Neural cell (in vitro differentiated cells): Measurements from ENCODE around the gene SHISA9. TPM values are rescaled to one million over a fixed set of nuclear protein-coding genes. Genes with fewer than 3 reads are reported as not detected.

ENCODE experiments used
- H2AFZ ChIP-seq: fragments of 200-600, 300-800 bp; sonication (generic), shearing (Covaris generic); 2 replicates; pipeline ENCODE4 v1.6.0; 2014; ENCODE audit warnings: low read depth, mild to moderate bottlenecking, antibody characterized with exemption, low read length, moderate library complexity
- H3F3A ChIP-seq: fragments of 200-600 bp; shearing (Covaris generic); 2 replicates; pipeline ENCODE4 v1.6.1; 2016; ENCODE audit warnings: mild to moderate bottlenecking, moderate library complexity, mixed read lengths, antibody characterized with exemption, low read length; ENCODE audit not compliant: insufficient read depth, poor library complexity, severe bottlenecking
- H3K27ac ChIP-seq: fragments of 200-600, 300-800 bp; sonication (generic), shearing (Covaris generic); 2 replicates; pipeline ENCODE4 v1.5.1; 2014; ENCODE audit warnings: mild to moderate bottlenecking, low read length, moderate library complexity
- H3K27me3 ChIP-seq: fragments of 300-800, 200-600 bp; sonication (generic), shearing (Covaris generic); 2 replicates; pipeline ENCODE4 v1.6.0; 2014; ENCODE audit warnings: mild to moderate bottlenecking, low read depth, low read length, moderate library complexity; ENCODE audit not compliant: insufficient read depth
- H3K36me3 ChIP-seq: fragments of 300-800, 200-600 bp; sonication (generic), shearing (Covaris generic); 2 replicates; pipeline ENCODE4 v1.5.1; 2014; ENCODE audit warnings: mild to moderate bottlenecking, antibody characterized with exemption, low read length, moderate library complexity; ENCODE audit not compliant: insufficient read depth
- H3K4me2 ChIP-seq: fragments of 300-800, 200-600 bp; sonication (generic), shearing (Covaris generic); 2 replicates; pipeline ENCODE4 v1.6.0; 2014; ENCODE audit warnings: mild to moderate bottlenecking, low read length
- H3K4me3 ChIP-seq: fragments of 300-800, 200-600 bp; sonication (generic), shearing (Covaris generic); 2 replicates; pipeline ENCODE4 v1.5.1; 2014; ENCODE audit warnings: mild to moderate bottlenecking, low read length, moderate library complexity
- H3K79me2 ChIP-seq: fragments of 200-600 bp; shearing (Covaris generic); replicated peaks from 2 replicates; pipeline ENCODE4 v1.6.0; 2014; ENCODE audit warnings: mild to moderate bottlenecking, low read length, moderate library complexity; ENCODE audit not compliant: insufficient read depth
- H3K9ac ChIP-seq: fragments of 300-800, 200-600 bp; sonication (generic), shearing (Covaris generic); 2 replicates; pipeline ENCODE4 v1.6.1; 2016; ENCODE audit warnings: mild to moderate bottlenecking, low read length, mixed read lengths
- H3K9me2 ChIP-seq: fragments of 200-600 bp; shearing (Covaris generic); 2 replicates; pipeline ENCODE4 v1.6.1; 2016; ENCODE audit warnings: mild to moderate bottlenecking, low read length, mixed read lengths; ENCODE audit not compliant: insufficient read depth
- H3K9me3 ChIP-seq: fragments of 200-600, 300-800 bp; sonication (generic), shearing (Covaris generic); 2 replicates; pipeline ENCODE4 v1.6.1; 2016; ENCODE audit warnings: mild to moderate bottlenecking, mixed run types, low read length, moderate library complexity, mixed read lengths
- H4K20me1 ChIP-seq: fragments of 200-600 bp; shearing (Covaris generic); 2 replicates; pipeline ENCODE4 v1.6.1; 2016; ENCODE audit warnings: mild to moderate bottlenecking, mixed run types; ENCODE audit not compliant: insufficient read depth
- CTCF ChIP-seq: fragments of 450-650 bp; IDR thresholded peaks from 2 replicates; pipeline ENCODE4 v1.5.1; 2014; ENCODE audit warnings: antibody characterized with exemption, mild to moderate bottlenecking, moderate library complexity; ENCODE audit not compliant: poor library complexity, severe bottlenecking
- EP300 ChIP-seq: fragments of 450-650 bp; conservative IDR thresholded peaks from 2 replicates; pipeline ENCODE4 v1.6.1; 2014; ENCODE audit warnings: antibody characterized with exemption, mild to moderate bottlenecking, moderate library complexity; ENCODE audit not compliant: poor library complexity, severe bottlenecking
- EZH2 ChIP-seq: fragments of 200-600, 300-800 bp; shearing (Covaris generic), sonication (generic); IDR thresholded peaks from 2 replicates; pipeline ENCODE4 v1.6.1; 2014; ENCODE audit warnings: antibody characterized with exemption, low read length, borderline replicate concordance, mild to moderate bottlenecking; ENCODE audit not compliant: insufficient read depth, poor library complexity, severe bottlenecking
- MXI1 ChIP-seq: fragments of 450-650 bp; conservative IDR thresholded peaks from 2 replicates; pipeline ENCODE4 v1.6.1; 2014; ENCODE audit warnings: antibody characterized with exemption, mild to moderate bottlenecking; ENCODE audit not compliant: poor library complexity, severe bottlenecking
- POLR2AphosphoS5 ChIP-seq: IDR thresholded peaks from 2 replicates; pipeline ENCODE4 v1.6.1; 2012
- RAD21 ChIP-seq: fragments of 450-650 bp; conservative IDR thresholded peaks from 2 replicates; pipeline ENCODE4 v1.6.1; 2014; ENCODE audit warnings: antibody characterized with exemption, mild to moderate bottlenecking, moderate library complexity
- REST ChIP-seq: IDR thresholded peaks from 2 replicates; pipeline ENCODE4 v1.6.1; 2012; ENCODE audit warnings: borderline replicate concordance
- SMC3 ChIP-seq: fragments of 450-650 bp; conservative IDR thresholded peaks from 2 replicates; pipeline ENCODE4 v1.6.1; 2014; ENCODE audit warnings: antibody characterized with exemption, mild to moderate bottlenecking, moderate library complexity; ENCODE audit not compliant: poor library complexity
- TAF1 ChIP-seq: IDR thresholded peaks from 2 replicates; pipeline ENCODE4 v1.6.1; 2012; ENCODE audit warnings: low read depth
- polyA plus RNA-seq: library from polyadenylated mRNA; depleted of rRNA; stranded (reverse); fragments of >200 nt; gene quantifications from 2 replicates; pipeline ENCODE4 v1.2.3, GENCODE V29; 2014

SHISA9 gene
- polyA plus RNA-seq, 1 donor from 2014 or later: 2.0 TPM

GRCh38 chr16:13229039-13229438, 327.6 kb downstream of the SHISA9 start:
- Histone ChIP-seq H4K20me1 (no peaks in the 10 kb centered on the region), H3K27me3 (no peaks in the 10 kb centered on the region), H3K79me2 (no peaks in the 10 kb centered on the region), H2AFZ (no peak overlapping the region), H3K27ac (no peak overlapping the region), H3K4me2 (no peak overlapping the region), H3K36me3 (no peaks in the 10 kb centered on the region), H3K9me2 (no peaks in the 10 kb centered on the region), H3K4me3 (no peak overlapping the region), H3F3A (no peaks in the 10 kb centered on the region), H3K9me3 (no peaks in the 10 kb centered on the region), H3K9ac (no peak overlapping the region)
- no peak for TF ChIP-seq TAF1
- TF ChIP-seq SMC3: no peak
- TF ChIP-seq POLR2AphosphoS5: no peak
- TF ChIP-seq CTCF: no peak
- TF ChIP-seq REST: no peak

- no peak overlapping the region for H2AFZ ChIP-seq
- H4K20me1 ChIP-seq: no peaks in the 10 kb centered on the region
- no peak overlapping the region for H3K9ac ChIP-seq
- H3K79me2 ChIP-seq: no peaks in the 10 kb centered on the region
- H3K27me3 ChIP-seq: no peaks in the 10 kb centered on the region
- no peaks in the 10 kb centered on the region for H3K36me3 ChIP-seq
- no peaks in the 10 kb centered on the region for H3K9me3 ChIP-seq
- no peak overlapping the region for H3K27ac ChIP-seq
- TF ChIP-seq REST (no peak), CTCF (no peak), EP300 (no peak), SMC3 (no peak), RAD21 (no peak), TAF1 (no peak), EZH2 (no peak), POLR2AphosphoS5 (no peak), MXI1 (no peak)
- no peak overlapping the region for H3K4me2 ChIP-seq
- no peak overlapping the region for H3K4me3 ChIP-seq
- H3K9me2 ChIP-seq: no peaks in the 10 kb centered on the region
- no peaks in the 10 kb centered on the region for H3F3A ChIP-seq
Measured at GRCh38 chr16:13231365-13231764, 330.0 kb downstream of the SHISA9 start.
